HG02981 (cell line): ENCODE measurements around the gene DCX.

Source experiments
- ATAC-seq: cut with Tn5 transposase; IDR thresholded peaks from one replicate; pipeline ENCODE4 v1.9.1; 2021; ENCODE audit warnings: mild to moderate bottlenecking, moderate library complexity; ENCODE audit not compliant: unreplicated experiment

Gene DCX

DNA sequence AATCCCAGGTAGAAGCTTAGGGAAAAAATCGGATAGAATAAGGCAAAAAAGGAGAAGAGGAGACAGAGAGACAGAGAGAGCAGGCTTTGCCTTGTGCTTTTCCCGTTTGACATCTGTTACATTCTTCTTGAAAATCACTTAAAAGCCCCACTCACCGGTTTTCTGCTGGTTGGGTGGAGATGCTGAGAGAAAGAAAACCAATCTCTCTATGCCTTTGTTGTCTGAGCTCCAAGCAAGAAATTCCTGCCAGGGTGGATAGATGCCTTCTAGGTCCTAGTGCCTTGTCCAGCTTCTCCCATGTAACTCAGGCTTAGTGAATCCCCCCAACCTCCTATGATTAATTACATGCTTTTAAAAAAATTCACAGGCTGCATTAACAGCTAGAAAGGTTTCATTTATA is at the start of gene DCX:
DCX (minus strand) TSS at position 210 of the 400 bp plus-strand sequence. CDS start 1,794 bp downstream, outside the sequence.
- ATAC-seq = no peak

DNA sequence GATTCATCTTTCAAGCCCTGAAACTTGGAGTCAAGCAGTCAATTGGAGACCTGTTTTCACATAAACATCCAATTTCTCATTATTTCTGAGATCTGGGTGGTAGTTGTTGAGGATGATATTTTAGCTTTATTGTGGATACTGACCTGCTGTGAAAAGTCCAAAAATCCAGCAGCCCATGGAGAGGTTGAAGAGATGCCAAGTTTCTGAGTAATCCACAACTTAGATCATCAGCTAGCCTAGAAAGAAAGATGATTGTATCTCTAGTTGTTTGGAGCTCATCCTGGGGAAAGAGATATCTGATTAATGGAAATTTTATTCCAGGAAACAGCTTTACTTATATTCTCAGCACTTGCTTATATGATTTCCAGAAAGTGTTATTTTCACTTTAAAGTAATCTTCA is 48.6 kb upstream of the DCX start:
- no peak for ATAC-seq

GRCh38 chrX:111447298-111447697 is 35.3 kb upstream of the DCX start:
- ATAC-seq = peak; percentile 84

DNA sequence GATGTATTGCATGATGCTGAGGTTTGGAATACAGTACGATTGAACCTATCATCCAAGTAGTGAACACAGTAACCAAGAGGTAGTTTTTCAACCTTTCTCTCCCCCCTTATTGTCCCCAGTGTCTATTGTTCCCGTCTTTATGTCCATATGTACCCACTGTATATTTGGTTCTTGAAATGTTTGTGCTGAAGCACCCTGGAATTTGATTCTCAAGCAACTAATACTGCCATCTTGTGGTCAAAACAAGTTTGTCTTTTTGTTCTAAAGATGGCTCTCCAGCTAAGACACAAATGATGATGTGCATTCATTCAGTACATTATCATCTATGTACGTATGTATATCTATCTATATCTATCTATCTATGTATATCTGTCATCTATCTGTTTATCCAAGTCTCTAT is 33.5 kb upstream of the DCX start:
- ATAC-seq = no peak

DNA sequence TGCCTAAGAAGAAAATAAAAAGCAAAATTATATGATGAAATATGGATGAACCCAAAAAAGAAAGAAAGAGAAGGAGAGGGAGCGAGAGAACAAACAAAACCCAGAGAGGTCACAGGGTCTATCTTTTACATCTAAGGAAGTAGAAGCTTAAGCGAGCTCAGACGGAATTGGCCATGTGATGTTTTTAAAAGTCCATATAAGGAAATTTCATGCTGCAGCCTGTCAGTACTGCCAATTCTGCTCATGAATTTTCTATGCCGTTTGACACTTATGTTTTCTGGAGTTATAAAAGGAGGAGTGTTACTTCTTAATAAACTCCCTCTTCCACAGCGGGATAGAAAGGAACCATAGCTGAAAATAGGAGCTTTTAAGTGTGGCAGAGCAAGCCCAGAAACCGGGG is 32.9 kb upstream of the DCX start:
- no peak for ATAC-seq

GRCh38 chrX:111443946-111444345 is 32.0 kb upstream of the DCX start:
- ATAC-seq = no peak

GRCh38 chrX:111442791-111443190 is 30.8 kb upstream of the DCX start:
- no peak for ATAC-seq

DNA sequence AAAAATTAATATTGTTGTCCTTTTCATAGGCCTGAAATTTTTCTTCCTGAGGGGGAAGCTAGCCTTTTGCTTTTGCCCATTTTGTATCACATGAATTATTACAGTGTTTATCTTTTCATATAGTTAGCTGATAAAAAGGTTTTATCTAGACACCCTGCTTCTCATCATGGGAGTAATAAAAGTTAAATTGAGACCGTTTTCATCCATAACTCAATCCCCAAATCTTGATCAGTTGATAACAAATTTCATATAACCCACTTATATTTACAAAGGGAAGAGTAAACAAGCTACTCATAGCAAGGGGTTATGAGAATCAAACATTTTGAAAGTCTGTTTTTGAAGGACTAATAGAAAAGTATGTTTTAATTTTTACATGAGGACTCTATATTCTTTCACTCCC is 23.5 kb upstream of the DCX start:
- no peak for ATAC-seq

DNA sequence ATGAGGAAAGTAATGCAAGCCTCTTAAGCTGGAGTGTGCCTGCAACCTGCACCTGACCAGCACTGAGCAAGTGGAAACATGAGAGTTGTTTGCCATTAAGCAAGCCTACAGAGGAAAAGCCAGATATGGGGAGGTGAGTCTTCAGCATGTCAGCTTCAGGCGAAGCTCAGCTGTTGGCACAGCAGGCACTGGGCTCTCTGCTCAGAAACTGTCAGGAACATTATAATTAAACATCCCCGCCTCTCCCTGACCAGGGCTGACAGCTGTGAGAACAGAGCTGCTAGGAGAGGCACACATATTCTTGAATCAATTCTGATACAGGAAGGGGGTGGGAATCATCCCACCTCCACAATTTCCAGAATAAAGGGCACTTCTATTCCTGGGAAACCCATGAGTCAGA is 19.0 kb upstream of the DCX start:
- no peak for ATAC-seq

DNA sequence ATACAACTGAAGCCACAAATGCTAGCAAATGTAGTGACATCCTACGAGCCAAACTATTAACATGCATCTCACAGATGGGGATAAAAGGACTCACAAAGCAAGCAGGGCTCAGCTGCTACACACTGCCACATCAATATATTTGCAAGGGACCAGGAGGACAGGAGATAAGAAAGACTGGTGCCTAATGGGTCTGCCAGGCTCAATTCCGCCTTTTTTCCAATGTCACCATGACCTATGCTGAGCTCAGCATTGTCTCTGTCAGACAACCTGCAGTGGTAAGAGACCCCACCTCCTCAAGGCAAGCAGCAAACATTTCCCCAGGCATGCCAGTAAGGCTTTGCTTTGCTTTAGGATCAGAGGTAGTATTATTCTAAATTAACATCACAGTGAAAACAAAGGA is 435 bp downstream of the DCX start:
- ATAC-seq = no peak

- ATAC-seq = no peak
These were observed 1.4 kb downstream of the DCX start for GRCh38 chrX:111410590-111411078.

- ATAC-seq = no peak
These were observed 2.7 kb downstream of the DCX start for GRCh38 chrX:111409326-111409725.

GRCh38 chrX:111407948-111408347 is 4.0 kb downstream of the DCX start:
- ATAC-seq = no peak

- ATAC-seq = no peak
These were observed 9.6 kb downstream of the DCX start for GRCh38 chrX:111402344-111402743.

- ATAC-seq = no peak
These were observed 16.8 kb downstream of the DCX start for GRCh38 chrX:111395149-111395548.

DNA sequence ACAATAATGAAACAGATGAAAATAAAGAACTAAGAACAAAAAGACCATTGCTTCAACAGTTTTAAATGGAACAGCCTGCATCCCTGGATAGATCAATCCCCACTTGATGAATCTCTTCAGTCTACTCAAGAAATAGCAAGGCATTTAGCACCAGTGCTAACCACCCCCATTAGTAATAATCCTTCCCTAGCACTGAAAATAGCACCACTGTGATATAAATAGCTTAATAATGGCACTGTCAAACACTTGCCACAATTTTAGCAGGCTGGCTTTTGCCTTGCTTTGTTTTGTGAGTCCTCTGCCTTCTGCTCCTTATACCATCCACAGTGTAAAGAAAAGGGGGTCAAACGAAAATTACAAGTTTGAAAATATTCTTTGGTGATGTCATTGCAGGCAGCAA is 17.4 kb downstream of the DCX start:
- no peak for ATAC-seq

DNA sequence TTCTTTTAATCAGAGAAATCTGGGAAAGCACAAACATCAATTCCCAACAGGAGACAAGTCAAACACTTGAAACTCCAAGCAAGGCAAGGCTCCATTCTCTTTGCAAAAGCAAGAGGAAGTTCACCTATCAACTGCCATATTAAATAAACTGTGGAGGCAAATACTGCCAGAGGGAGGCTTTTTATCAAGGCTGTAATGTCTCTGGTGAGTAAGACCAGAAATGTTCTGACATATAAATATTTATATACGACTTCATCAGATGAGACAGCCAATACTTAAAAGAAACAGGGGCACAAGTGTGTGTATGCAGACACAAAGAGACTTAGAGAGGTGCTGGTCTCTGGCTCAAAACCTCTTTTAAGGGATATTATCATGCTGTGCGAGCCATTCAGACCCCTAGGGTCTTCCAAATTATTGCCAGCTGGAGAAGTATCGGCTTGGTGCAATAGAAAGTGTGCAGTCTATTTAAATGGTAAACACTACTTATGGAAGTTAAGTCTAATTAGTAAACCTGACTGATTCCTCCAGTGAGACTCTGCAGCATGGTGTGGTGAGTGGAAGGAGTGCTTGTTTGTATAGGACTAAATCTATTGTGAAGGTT is 24.4 kb downstream of the DCX start:
- ATAC-seq = no peak

DNA sequence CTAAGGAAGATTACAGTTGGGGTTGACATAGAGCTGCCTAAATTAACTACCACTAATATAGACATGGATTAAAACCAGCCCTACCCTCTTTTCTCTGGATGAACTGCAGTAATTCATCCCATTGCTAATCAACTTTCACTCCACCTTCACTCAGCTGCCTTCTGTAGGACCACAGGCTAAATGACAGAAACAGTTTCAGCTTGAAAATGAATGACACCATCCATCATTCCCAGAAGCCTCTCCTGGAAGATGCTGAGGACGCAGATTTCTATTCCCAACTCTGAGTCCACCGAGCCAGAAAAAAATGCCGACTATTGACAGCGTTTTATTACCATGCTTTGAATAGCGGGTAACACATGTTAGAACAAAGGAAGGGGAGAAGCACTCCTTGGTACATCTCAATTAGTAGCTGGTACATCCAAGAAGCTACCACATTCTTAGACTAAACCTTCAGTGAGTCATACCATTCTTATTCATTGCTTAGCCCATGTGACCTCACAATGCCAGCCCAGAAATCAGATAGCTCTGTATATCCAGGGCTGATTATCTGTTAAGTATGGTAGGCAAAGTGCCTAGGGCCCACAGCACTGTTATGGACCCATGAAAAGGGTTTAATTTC is 25.3 kb downstream of the DCX start:
- ATAC-seq = no peak

DNA sequence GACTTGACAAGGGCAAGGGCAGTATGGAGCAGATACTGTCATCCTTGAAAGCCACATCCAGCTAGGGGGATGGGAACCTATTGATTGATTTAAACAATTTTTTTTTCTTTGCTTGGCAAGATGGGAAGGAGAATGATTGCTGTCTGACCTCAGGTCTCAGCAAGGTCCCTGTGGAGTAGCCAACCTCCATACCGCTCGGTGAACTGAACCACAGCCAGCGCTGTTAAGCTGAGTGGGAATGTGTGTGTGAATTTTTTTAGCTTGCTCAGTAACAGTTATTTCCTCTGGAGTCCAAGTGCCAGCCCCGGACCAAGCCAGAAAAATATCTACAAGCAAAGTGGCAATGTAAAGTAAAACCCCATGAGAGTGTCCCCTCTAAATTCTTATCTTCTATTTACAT is 25.9 kb downstream of the DCX start:
- no peak for ATAC-seq

GRCh38 chrX:111382277-111382676 is 29.7 kb downstream of the DCX start:
- no peak for ATAC-seq

GRCh38 chrX:111376897-111377578 is 35.0 kb downstream of the DCX start:
- no peak for ATAC-seq

- ATAC-seq = no peak
These were observed 35.5 kb downstream of the DCX start for GRCh38 chrX:111376486-111376885.
